ENCODE data around the gene SCN7A.
"Not testable (repeated sequence)": the region's sequence is repeated elsewhere in the genome, so short reads cannot be mapped to it uniquely, and the experiment has no call there.

The SCN7A gene

DNA sequence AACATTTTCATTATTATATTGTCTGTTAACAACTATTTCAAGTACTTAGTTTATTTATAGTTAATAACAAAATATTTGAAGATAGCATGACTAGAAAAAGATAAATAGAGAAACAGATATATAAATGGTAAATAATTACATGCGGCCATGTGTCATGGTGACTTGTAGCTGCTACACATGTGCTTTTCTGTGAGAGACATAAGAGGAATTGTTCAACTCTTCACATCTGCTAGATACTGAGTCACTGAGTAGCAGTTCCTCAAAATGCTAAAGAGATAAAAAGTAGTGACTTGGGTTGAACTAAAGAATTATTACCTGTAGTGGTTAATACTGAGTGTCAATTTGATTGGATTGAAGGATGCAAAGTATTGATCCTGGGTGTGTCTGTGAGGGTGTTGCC is 80.8 kb downstream of the SCN7A start:
- DNase-seq (ENCODE audit: low read depth, low spot score): no peak
- no peak overlapping the region for H3K4me3 ChIP-seq (ENCODE audit: low read depth, low read length)
- no peak for TF ChIP-seq CTCF (IDR thresholded peaks at IDR 0.05; ENCODE audit: insufficient read depth, low read length, missing control alignments)
- ChIA-PET POLR2A (interaction anchor here (1.3 kb wide), 1 partner anchor 63 kb away, joined by 3 read pairs; no protein-coding TSS in a partner anchor), CTCF (no interaction called here)

DNA sequence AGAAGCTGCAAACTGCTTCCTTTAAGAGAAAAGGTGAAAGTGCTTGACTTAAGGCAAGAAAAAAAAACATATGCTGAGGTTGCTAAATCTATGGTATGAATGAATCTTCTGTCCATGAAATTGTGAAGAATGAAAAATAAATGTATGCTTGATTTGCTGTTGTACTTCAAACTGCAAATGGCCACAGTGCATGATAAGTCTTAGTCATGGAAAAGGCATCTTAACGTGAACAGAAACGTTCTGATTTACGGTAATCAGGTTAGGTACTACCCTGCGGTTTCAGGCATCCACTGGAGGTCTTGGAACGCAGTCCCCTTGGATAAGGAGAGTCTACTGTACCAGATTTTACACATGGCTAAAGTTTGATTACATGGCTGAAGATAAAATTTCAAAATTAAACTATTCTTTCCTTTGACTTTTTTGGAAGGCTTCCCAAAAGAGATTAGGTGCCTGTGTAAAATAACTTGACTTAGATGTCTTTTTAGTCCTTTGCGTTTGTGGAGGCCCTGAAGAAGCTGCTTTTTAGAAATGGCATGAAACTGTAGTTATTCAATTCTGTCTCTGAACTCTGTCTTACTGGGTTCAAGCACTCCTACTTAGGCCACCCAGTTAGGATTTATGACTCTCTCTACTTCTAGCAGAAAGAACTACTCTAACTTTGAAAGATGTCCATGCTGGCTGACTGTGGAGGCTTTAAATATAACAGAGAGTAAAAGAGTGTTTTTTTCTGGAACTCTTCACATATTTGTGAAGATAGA is 82.4 kb downstream of the SCN7A start:
- POLR2A ChIA-PET: interaction anchor here (0.9 kb wide), 1 partner anchor 99 kb away, joined by 4 read pairs; no protein-coding TSS in a partner anchor
- TF ChIP-seq CTCF (IDR thresholded peaks at IDR 0.05; ENCODE audit: insufficient read depth, low read length, missing control alignments): no peak
- CTCF ChIA-PET: interaction anchor here (0.7 to 2.8 kb wide), 5 partner anchors 8 to 233 kb away, joined by 3 to 8 read pairs (median 4); no protein-coding TSS in a partner anchor
- H3K4me3 ChIP-seq (ENCODE audit: low read depth, low read length): no peak overlapping the region
- DNase-seq (ENCODE audit: low read depth, low spot score): no peak

DNA sequence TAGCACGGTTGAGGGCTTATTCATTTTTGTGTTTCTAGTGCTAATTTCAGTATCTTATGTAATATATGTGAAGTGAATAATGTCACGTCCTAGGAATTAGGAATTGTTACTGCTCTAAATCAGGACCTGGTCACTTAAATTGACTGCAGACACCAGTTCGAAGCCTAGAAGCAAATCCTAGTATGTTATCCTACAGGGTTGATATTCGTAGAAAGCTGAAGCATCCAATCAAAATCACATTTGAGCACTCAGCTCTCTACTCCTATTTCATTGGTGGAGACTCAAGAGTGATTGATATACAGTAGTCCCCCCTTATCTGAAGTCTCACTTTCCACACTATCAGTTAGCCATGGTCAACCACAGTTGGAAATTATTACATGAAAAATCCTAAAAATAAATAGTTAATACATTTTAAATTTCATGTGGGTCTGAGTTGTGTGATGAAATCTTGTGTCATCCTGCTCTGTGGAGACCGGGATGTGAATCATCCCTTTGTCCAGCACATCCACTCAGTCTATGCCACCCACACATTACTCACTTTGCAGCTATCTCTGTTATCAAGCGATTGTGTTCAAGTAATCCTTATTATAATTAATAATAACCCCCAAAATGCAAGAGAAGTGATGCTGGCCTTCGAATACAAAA is 83.1 kb downstream of the SCN7A start:
- TF ChIP-seq CTCF (IDR thresholded peaks at IDR 0.05; ENCODE audit: insufficient read depth, low read length, missing control alignments): no peak
- ChIA-PET POLR2A (interaction anchor here (0.9 kb wide), 1 partner anchor 98 kb away, joined by 4 read pairs; no protein-coding TSS in a partner anchor), CTCF (interaction anchor here (0.7 to 2.8 kb wide), 6 partner anchors 8 to 233 kb away, joined by 3 to 10 read pairs (median 4); no protein-coding TSS in a partner anchor)
- no peak overlapping the region for H3K4me3 ChIP-seq (ENCODE audit: low read depth, low read length)
- peak; percentile 59 for DNase-seq (ENCODE audit: low read depth, low spot score)

DNA sequence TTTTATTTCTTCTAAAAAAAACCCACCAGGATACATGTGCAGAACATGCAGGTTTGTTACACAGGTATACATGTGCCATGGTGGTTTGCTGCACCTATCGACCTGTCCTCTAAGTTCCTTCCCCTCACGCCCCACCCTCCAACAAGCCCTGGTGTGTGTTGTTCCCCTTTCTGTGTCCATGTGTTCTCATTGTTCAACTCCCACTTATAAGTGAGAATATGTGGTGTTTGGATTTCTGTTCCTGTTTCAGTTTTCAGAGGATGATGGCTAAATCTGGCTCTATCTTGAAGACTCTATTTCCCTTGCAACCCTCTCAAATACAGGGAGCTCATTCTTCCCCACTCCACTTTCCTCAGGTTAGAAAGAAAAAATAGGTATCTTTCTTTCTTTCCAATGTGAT is 86.3 kb downstream of the SCN7A start:
- CTCF ChIA-PET: interaction anchor here (1.4 to 1.7 kb wide), 2 partner anchors 12 to 22 kb away, joined by 3 to 5 read pairs; no protein-coding TSS in a partner anchor
- H3K4me3 ChIP-seq (ENCODE audit: low read depth, low read length); POLR2A ChIA-PET; DNase-seq (ENCODE audit: low read depth, low spot score): not testable (repeated sequence)

DNA sequence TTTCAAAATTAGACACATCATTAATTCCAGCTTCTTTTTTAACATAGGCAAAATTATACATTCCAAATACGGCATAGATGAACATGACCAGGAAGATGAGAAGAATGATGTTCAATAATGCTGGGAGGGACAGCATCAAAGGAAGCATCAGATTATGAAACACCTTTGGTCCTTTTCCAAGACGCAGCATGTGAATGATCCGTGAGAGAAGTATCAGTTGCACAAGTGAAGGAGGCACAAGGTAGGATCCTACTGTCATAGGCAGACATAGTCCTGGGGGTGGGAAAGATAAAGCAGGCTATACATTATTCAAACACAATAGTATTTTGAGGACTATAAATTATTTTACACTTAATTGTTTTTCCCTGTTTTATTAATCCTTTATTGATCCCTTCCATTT is 87.7 kb downstream of the SCN7A start:
- no peak overlapping the region for H3K4me3 ChIP-seq (ENCODE audit: low read depth, low read length)
- CTCF ChIA-PET: interaction anchor here (1.5 to 2.3 kb wide), 2 partner anchors 13 to 21 kb away, joined by 4 to 15 read pairs; no protein-coding TSS in a partner anchor
- no peak for DNase-seq (ENCODE audit: low read depth, low spot score)
- POLR2A ChIA-PET: no interaction called here
- no peak for TF ChIP-seq CTCF (IDR thresholded peaks at IDR 0.05; ENCODE audit: insufficient read depth, low read length, missing control alignments)

DNA sequence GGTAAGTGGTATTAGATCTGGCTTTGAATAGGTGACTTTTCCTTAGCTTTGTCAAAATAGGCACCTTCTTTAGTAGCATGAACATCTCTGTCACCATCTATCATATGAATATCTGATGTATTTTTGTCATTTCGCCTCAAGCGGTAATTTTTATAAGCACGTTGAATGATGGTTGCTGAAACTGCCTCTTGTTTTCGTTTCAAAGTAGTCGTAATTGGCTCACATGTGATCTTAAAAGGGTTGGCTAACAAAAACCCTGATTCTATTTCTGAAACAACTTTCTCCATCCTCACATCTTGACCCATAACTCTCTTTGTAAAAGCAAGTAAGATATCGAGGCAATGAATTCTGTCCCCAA is 88.5 kb downstream of the SCN7A start:
- no peak for DNase-seq (ENCODE audit: low read depth, low spot score)
- H3K4me3 ChIP-seq (ENCODE audit: low read depth, low read length): no peak overlapping the region
- TF ChIP-seq CTCF (IDR thresholded peaks at IDR 0.05; ENCODE audit: insufficient read depth, low read length, missing control alignments): no peak
- POLR2A ChIA-PET: no interaction called here
- CTCF ChIA-PET: interaction anchor here (1.5 to 2.3 kb wide), 2 partner anchors 14 to 21 kb away, joined by 4 to 15 read pairs; no protein-coding TSS in a partner anchor

All from AG04449 (cell line).